ENCODE results near the gene LITAF.

The LITAF gene

DNA sequence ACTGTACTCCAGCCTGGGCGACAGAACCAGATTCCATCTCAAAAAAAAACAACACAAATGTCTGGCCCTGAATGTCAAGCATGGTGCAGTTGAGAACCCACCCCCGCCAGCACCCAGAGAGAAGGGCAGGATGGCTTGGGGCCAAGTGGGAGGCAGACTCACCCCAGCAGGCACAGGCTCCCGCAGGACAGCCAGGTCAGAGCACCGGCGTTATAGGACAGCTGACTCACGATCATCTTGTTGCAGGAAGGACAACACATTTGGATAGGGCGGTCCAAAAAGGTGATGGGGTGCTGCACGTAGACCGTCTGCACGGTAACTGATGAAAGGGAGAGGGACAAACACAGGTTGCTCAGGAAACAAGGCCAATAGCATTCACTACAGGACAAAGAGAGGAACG, 33.3 kb downstream of the LITAF start:
- DNase-seq (ENCODE audit: low spot score) (no peak), FAIRE-seq (no peak)

DNA sequence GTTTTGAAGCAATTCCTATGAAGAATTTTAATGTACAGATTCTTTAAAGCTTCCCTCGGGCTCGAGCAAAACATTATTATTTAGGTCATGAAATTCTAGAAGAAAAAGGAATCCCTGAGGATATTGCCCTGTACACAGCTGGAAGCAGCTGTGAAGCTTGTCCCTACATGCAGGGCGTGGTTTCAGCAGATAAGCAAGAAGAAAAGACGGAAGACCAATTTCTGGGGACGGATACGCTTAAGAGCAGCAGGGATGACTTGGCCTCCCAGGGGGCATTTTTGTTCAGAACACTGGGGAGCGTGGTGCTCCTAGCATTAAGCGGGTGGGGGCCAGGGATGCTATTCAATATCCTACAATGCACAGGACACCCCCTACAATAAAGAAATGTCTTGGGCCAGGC, 34.3 kb downstream of the LITAF start:
- FAIRE-seq (no peak), DNase-seq (ENCODE audit: low spot score) (no peak)

DNA sequence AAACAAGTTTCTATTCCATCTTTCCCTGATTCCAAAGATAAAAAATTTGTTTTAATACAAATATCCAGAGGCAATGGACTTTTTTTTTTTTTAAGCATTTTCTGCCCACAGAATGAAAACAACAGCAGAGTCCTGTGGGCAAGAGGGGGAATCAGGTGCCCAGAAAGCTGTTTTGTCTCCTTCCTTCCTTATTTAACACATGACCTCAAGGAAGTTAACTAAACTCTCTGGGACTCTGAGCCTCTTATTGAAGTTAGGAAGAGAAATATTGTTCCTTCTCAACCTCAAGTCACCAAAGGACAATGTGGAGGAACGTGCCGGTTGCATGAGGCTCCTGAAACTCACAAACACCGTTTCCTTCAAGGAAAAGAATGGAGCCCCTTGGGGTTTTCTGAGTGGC, 34.9 kb downstream of the LITAF start:
- DNase-seq (ENCODE audit: low spot score) = no peak
- FAIRE-seq = no peak

DNA sequence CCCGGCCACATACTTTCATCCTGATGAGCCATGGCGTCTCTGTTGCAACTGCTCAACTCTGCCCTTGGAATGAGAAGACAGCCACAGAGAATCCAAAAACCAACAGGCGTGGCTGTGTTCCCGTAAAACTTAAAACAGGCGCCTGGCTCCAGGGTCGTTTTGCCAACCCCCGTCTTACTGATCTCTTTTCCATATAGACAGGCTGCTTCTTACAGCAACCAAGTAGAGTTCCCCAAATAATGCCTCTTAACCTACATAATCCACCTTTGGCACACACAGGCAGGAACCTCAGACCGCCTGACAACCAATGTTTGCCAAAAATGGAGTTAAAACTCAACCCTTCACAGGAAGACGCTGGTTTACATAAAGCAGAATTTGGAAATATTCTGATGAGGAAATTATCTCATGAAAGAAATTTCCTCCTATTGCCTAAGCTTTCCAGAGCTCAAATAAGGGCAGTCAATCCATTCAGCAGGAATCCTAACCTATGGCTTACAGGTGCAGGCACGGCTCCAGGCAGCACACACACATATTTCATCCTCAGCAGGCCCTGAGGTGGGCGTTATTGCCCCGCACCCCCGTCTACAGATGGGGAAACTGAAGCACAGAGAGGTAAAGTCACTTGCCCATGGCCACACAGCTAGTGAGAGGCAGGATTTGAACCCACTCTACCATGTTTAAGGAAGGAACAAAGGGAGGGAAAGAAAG, 35.8 kb downstream of the LITAF start:
- FAIRE-seq (no peak), DNase-seq (ENCODE audit: low spot score) (no peak)

DNA sequence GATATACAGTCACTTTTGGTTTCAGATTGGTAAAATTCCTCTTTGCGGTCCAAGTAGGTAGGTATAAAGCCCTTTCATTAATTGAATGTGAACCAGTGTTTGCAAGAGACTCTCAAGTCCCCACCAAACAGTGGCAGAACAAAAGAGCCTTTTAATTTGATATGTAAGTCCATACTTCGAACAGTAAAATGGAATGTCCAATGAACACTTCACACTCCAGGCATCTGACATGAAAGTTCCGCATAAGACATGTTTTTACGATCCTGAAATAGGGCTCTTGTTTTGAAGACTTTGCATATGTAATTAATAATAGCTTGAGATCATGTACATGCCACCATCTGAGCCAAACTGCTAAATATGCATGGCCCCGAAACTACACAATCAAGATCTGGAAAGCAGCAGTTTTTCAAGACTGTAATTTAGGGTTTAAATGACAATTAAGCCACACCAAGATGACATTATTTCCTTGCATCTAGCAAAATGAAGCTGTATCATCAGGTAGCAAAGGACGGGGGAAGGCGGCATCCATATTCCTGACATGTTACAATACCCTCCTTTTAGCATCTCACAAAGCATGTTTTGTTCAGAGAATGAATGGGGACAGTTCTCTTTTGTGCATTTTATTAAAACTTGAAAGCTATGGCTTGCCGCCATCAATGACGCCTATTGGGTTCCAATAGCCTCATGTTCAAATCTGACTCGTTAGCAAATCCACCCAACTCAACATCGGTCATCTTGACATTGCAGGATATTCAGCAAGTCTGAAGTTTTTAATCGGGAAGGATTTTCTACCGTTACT, 39.4 kb downstream of the LITAF start:
- no peak for DNase-seq (ENCODE audit: low spot score)
- no peak for FAIRE-seq

DNA sequence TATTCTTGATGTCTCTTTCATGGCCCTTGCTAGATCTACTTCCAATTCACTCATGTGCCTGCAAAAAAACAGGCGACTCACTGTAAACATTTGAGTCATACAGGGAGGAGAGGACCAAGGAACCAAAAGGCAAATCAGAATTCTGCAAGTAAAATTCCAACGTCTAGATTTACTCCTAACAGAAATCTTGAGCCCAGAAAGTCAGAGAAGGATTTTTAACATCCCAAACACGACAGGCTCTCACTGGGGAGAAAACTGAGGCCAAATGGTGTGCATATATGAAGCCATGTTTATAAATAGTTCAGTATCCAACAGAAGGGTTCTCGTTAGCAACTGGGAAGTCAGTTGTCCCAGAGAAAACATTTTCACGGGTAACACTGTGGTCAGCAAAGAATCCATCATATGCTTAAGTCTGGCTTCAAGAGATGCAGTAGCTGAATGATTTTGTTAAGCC, 40.1 kb downstream of the LITAF start:
- DNase-seq (ENCODE audit: low spot score) = no peak

DNA sequence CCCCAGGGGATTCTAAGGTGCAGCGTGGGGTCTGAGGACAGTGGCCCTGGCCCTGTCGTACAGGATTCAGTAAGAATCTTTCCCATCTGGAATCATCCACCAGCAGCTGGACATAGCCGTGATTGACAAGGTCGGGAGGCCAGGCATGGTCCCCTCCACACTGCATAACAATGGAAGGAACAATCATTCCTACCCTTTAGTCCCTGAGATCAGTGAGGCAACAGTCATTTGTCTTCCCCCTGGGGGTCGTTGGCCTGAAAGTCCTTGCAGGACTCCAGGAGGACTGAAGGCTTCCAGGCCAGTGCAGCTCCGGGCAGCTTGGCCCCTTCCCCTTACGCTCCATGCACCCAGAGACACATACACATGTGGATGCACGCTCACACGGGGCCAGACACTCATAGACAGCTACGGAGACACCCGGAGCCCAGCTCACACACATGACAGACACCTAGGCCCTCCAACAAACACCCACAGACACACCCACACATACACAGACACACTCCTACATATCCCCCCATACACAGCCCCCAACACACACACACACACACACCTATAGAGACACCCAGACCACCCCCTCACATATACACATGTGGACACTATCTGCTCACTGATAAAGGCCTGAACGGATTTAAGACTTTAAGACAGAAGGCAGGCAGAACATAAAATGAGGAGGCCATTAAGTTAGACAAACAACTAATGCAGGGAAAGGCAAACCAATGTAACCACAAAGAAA, 42.9 kb downstream of the LITAF start:
- no peak for FAIRE-seq
- DNase-seq (ENCODE audit: low spot score) = no peak

More for the DNA sequence above, 40.1 kb downstream of the LITAF start:
- no peak for FAIRE-seq

DNA sequence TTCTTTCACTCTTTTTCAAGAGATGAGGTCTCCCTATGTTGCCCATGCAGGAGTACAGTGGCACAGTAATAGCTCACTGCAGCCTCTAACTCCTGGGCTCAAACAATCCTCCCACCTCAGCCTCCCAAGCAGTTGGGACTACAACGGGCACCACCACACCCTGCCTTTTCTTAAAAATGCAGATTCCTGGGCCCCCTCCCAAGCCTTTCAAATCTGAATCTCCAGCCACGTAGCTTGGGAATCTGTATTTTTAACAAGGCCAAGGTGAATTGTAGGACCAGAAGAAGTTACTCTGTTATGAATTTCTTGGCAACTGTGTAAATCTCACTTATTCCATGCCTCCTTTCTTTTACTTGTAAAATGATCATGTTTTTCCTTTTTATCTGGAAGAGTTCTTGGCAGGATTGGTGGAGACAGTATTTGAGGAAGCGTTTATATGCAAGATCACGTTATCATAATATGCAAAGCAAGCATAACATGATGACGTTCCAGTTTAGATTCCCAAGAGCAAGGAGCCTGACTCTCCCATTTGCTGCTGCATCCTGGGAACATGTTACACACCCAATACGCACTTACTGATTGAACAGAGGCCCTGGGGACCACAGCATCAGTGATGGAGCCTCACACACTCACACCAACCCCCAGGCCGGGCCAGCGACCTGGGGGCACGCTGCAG, 44.5 kb downstream of the LITAF start:
- no peak for FAIRE-seq
- DNase-seq (ENCODE audit: low spot score) = no peak

DNA sequence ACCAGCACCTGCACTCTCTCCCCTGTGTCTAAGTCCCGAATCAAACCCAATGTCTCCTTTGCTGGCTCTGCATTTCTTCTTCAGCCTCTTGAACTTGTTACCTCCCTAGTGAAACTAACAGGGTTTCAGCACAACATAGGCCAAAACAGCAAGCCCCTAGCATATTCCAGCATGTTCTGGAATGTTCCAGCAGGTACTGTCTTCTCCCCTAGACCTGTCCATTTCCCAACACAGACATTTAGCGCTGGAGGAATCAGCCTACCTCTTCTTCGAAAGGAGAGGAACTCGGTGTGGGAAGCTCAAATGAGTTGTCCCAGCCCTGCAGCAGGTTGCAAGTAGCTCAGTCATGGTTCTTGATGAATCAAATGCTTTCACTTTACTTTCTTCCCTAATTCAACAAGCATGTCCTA, 47.1 kb downstream of the LITAF start:
- DNase-seq (ENCODE audit: low spot score) = no peak
- FAIRE-seq = no peak

DNA sequence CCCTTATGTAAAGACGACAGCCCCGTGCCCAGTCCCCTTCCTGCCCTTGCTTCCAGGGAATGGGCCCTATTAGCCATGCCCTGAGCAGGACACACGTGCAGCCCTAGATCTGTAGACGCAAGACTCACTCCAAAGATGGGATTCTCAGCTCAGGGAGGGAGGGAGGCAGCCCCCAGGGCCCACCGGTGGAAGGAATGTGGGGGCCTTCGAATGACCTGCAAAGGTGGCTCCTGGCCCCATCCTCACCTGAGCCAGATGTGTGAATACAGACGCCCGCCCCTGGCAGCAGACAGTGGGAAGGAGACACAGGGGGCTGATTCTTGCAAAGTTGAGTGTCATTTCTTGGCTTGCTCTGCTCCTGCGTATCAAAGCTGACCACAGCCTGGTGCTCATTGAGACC, 47.8 kb downstream of the LITAF start:
- no peak for FAIRE-seq
- DNase-seq (ENCODE audit: low spot score) = no peak

DNA sequence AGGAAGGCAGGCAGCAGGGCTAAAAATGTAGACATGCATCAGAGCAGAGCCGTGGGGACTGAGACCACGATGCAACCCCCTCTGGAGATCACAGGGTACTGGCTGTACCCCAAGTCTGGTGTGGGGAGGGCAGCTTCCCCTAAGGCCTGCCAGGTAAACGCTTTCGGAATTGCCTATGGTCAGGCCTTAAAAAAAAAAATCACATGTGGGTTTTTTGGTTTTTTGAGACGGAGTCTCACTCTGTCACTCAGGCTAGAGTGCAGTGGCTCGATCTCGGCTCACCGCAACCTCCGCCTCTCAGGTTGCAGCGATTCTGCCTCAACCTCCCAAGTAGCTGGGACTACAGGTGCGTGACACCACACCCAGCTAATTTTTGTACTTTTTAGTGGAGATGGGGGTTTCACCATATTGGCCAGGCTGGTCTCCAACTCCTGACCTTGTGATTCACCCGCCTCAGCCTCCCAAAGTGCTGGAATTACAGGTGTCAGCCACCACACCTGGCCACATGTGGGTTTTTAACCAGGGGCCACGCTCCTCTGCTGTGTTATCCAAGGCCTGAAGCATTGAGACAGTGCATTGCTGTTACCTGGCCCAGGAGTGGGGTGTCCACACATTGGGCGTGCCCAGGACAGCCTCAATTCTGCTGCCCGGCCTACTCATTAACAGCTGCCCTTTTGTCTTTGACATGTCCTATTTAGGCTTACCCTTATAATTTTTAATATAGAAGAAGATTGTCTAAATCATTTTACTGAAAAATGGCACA, 50.4 kb downstream of the LITAF start:
- no peak for FAIRE-seq
- no peak for DNase-seq (ENCODE audit: low spot score)

DNA sequence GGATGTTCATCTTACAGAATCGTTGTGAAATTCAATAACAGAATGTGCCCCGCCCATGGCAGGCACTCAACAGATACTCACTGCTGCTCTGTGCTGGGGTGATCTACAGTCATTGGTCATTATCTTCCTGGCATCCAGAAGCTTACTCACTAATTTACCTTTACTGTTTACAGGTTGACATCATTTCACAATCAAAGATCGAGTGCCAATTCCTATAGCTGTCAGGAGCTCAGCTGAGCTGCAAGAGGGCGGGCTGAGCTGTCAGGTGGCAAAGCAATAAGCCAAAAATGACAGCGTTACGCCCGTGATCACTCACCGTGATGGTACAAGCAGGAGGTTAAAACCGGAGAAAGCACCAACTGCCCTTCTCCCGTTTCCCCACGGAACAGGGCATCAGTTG, 51.2 kb downstream of the LITAF start:
- no peak for FAIRE-seq
- DNase-seq (ENCODE audit: low spot score) = no peak

DNA sequence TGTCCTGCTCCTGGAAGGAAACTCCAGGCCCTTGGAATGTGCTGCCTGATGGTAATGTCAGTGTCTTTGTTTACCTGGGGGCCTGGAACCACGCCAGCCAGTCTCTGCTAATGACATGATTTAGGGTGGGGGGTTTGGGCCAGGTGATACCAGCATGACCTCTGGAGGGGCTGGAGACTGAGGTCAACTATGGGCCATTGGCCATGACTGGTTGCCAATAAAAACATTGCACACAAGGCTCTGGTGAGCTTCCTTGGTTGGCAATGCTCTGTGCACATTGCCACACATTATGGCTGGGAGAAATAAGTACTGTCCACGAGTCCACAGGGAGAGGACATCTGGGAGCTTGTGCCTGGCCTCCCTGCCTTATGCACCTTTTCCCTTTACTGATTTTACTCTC, 52.5 kb downstream of the LITAF start:
- DNase-seq (ENCODE audit: low spot score) = no peak

DNA sequence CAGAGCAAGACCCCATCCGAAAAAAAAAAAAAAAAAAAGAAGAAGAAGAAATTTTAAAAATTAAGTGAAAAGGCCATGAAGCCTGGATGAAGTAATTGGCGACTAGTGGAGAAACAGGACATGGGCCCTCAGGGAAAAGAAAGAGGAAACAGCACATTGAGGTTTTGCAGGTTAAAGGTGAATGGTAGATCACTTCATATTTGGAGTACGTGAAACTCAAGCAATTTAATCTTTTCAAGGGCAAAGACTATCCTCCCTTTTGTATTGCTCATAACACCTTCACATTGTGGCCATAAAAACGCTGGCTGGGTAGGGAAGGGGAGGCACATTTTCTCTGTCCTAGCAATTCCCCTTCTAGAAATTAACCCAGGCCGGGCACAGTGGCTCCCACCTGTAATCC, 53.1 kb downstream of the LITAF start:
- FAIRE-seq = no peak
- DNase-seq (ENCODE audit: low spot score) = no peak

More for the DNA sequence above, 52.5 kb downstream of the LITAF start:
- FAIRE-seq = no peak

DNA sequence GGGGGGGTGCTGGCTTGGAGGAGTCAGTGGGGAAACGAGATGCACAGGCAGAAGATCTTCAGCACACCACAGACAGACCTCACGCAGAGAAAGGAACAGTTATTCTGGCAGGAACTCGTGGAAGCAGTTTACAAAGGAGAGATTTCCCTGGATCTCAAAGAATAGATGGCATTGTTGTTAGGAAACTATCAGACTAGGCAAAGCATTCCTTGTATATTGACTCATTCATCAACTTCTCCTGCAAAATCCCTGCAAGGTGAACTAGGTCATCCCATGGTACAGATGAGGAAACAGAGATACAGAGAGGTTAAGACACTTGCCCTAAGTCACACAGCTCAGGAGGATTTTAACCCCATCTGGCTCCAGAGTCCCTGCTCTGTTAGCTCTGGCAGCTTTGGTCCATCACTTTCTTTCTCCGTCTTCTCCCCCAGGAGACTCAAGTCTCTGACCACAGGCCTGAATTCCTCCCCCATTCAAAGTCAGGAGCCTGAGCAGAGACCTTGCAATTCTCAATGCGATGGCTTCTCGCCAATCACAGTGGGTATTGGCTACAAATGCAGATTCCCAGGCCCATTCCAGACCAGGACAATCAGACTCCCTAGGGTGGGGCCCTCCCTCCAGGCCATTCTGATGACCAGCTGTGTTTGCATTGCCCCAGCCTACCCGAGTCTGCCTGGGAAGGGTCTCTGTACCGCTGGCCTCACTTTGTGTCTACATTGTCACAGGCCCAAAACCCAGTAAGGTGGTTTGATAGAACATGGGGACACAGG, 56.4 kb downstream of the LITAF start:
- no peak for FAIRE-seq
- peak; percentile 71 for DNase-seq (ENCODE audit: low spot score)

DNA sequence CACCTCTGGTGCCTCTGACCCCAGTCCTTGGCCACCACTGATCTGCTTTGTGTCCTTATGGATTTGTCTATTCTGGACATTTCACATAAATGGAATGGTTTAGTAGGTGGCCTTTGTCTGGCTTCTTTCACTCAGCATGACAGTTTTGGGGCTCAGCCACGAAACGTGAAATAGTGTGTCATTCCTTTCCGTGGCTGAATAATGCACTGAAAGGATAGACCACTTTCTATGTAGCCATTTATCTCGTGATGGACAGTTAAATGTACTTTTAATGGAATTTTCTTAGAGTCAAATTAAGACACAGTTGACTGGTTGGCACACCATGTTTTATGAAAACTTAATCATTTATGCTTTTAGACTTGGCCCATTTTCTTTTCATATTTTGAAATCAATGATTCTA, 57.4 kb downstream of the LITAF start:
- no peak for DNase-seq (ENCODE audit: low spot score)
- no peak for FAIRE-seq

DNA sequence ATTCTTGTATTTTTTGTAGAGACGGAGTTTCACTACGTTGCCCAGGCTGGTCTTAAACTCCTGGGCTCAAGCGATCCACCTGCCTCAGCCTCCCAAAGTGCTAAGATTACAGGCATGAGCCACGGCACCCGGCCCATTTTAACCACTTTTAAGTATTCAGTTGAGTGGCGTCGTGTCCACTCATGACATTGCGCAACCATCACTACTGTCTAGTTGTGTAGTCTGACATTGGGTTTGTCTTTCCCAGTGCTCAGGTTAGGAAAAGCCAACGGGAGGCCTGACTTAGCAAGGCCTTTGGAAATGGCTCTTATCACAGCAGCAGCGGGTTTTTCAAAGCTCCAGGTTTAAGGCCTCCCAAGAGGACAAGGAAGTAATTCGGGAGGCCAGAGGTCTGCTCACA, 58.7 kb downstream of the LITAF start:
- no peak for DNase-seq (ENCODE audit: low spot score)
- FAIRE-seq = no peak

DNA sequence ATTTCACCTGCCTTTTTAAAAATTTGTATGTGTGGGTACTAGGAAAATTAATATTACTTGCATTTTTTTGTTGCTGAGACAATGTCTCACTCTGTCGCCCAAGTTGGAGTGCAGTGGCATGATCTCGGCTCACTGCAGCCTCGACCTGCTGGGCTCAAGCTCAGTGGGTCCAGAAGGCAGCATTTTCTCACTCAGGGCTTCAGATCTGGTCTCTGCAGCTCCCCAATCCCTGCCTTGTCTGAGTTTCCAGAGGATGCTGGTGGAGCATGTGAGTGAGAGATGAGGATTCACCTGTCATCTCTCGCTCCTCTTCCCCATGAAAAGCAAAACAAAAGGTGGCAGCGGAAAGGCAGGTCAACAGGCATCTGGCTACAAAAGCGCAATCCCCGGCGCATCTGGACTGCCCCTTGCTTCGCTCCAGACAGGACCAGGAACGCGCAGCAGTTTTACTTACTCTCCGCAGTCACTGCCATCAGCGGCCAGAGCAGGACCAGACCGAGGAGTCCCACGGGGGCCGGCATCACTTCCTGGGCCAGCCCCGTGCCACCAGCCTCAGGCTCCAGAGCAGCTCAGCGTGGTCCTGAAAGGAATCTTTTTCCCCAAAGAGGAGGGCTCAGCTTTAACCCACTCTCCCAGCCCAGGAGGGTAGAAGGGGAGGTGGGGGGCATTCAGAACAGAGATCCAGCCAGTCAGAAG, 59.9 kb downstream of the LITAF start:
- no peak for DNase-seq (ENCODE audit: low spot score)

DNA sequence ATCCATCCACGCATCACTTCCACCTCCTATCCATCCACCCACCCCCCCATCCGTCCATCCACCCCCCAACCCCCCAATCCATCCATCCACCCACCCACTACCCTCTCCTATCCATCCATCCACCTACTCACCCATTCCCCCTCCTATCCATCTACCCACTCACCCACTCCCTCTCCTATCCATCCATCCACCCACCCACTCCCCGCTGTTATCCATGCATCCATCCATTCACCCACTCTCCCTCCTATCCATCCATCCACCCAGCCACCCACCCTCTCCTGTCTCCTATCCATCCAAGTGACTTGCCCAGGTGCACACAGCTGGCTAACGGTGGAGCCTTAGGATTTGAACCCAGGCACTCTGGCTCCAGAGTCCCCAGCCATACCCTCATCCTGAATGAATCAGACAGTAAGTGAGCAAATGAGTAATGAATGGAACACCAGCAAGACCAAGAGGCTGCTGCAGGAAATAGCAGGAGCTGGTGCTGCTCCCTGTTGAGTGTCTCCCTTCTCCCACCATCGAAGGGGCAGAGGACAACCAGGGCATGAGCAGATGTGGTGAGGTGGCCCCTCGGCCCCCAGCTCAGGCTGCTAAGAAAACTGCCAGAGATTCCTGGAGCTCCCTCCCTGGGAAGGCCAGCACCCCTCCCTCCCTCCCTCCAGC, 62.5 kb downstream of the LITAF start:
- no peak for DNase-seq (ENCODE audit: low spot score)
- no peak for FAIRE-seq

More for the DNA sequence above, 59.9 kb downstream of the LITAF start:
- FAIRE-seq = no peak

All from urothelium cell line (cell line).